ENCODE results near the gene OXT.

The OXT gene

DNA sequence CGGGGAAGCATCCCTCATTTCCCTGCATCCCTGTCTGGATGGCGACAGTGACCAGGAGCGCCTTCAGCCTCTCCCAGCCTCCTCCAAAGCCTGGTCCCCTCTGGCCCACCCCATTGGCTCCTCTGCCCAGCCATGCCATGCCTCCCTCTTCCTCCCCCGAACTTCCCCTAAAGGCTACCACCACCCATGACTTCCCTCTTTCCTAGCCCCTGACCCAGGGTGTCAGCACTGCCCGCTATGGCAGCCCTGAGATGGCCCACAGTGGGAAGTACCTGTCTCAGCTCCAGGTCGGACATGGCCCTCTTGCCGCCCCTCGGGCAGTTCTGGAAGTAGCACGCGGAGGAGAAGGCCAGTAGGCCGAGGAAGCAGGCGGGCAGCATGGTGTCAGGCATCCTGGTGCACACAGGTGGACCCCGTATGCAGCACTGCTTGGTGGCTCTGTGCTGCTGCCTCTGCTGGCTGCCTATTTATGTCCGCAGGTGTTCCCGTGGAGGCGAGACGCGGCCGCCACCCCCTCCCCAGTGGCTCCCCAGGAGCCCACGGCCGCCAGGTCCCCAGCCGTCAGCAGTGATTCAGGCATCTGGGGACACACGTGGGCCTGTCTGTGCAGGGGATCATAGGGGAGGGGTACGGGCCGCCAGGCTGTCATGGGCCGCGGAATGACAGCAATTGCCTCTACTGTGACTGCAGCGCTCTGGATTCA, 13.0 kb downstream of the OXT start, which contains the start of gene AVP:
Gene AVP (minus strand): TSS at position 442 of the 703 bp plus-strand sequence. CDS start 50 bp downstream, at position 392.
- no peak for DNase-seq (ENCODE audit: low read depth, low spot score)

DNA sequence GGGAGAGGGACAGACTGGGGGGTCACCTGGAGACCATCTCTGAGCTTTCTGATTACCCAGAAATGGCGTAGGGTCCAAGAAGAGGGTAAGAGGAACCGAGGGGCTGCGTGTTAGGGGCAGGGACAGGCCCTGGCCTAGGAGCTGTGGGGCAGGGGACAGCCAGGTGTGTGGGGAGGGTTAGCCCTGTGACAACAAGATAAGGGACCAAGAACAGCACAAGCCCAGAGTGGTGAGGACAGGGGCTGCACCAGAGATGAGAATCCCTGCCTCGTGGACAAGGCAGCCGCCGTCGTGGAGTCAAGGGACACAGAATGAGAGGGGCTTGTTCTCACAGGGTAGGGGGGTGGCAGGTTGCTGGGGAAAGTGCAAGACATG, 13.6 kb downstream of the OXT start:
- no peak for DNase-seq (ENCODE audit: low read depth, low spot score)

DNA sequence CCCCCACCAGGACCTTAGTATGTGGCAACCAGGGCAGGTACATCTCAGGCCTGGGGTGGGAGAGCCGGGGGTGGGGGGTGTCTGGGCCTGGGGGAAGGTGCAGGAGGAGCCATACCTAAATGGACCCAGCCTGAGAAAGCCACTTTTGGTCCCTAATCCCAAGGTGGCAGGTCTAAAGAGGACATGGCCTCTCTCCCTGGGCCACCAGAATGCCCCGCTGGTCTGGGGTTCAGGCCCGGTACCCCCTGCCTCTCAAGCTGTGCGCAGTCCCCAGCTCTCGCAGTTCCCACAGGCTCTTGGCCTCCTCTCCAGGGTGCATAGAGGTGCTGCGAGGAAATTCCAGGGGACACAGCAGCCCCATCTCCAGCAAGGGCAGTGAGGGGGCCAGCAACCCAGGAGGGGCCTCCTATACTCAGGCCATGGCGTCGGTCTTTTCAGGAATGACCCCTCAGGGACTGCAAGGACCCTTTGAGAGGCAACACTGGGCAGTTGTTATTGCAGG, 14.2 kb downstream of the OXT start:
- no peak for DNase-seq (ENCODE audit: low read depth, low spot score)

DNA sequence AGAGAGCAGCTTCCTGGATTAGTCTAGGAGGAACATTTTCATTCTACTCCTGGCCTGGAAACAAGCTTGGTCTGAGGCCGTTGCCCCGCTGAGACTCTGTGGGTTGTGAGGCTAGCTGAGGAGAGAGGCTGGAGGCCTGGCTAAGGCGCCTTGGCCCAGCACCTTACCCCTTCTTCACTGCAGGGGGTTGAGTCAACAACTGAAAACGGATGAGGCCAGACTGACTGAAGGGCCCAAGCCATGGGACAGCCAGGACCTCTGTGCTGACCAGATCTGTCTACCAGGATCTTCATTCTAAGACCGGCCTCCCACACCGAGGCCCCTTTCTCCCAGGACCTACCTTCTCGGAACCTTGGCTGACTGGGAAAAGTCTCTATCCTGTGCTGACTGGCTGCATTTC, 16.6 kb downstream of the OXT start:
- DNase-seq (ENCODE audit: low read depth, low spot score): no peak

DNA sequence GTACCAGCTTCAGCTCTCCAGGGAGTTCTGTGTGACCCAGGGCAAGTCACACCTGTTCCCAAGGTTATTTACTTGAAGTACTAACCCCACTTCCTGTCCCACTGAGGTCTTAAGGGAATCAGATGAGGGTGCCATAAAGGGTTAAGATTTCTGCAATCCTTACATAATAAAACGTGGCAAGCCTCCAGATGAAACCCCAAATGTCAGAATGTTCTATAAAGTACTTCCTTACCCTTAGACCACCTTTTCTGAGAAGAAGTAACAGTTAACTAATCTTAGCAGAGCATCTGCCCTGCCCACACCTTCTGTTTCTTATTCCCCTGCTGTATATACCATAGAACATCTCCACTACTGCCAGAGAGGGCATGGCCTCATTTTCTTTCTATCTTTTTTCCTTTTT, 19.1 kb downstream of the OXT start:
- no peak for DNase-seq (ENCODE audit: low read depth, low spot score)

DNA sequence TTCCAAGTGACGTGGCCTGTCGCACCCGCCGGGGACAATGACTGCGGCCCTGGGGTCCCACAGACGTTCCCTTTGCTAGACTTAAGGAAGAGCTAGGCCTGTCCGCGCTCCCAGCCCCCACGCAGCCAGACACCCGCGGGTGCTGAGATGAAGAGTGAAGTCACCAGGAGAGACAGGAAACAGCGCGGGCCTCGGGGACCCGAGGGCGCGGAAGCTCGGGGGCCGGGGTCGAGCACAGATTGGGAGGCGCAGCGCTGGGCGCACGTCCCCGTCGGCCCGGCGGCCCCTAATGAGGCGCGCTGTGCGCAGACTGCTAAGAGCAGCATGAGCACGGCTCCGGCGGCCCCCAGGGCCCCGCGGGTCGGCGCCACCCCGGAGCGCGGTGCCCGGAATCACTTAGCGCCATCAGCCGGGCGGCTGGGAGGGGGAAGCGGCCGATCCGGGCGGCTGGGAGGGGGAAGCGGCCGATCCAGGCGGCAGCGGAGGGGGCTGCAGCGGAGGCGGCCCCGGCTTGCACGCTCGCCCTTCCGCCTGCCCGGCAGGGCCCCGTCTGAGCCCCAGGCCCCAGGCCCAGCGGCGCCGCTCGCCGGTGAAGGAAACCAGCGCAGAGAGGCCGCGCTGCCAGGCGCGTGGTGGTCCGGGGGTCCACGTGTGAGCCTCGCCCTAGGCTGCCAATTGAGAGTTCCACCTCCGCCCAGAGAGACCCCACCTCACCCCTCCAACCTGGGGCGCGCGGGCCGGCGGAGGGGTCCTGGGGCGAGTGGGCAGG, 21.4 kb downstream of the OXT start:
- peak; percentile 45 for DNase-seq (ENCODE audit: low read depth, low spot score)

DNA sequence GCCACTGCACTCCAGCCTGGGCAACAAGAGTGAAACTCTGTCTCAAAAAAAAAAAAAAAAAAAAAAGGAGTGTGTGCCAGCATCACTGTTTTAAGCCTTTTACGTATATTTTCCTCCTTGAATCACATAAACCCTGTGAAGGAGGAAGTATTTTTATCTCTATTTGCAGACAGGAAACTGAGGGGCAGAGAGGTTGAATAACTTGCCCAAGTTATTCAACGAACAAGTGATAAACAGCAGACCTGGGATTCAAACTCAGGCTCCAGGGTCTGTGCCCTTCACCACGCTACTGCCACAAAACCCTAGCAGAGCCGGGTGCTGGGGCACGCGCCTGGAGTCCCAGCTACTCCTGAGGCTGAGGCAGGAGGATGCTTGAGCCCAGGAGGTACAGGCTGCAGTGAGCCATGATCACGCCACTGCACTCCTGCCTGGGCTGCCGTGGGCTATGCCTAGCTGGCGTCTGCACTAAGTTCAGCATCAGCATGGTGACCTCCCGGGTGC, 22.5 kb downstream of the OXT start:
- no peak for DNase-seq (ENCODE audit: low read depth, low spot score)

DNA sequence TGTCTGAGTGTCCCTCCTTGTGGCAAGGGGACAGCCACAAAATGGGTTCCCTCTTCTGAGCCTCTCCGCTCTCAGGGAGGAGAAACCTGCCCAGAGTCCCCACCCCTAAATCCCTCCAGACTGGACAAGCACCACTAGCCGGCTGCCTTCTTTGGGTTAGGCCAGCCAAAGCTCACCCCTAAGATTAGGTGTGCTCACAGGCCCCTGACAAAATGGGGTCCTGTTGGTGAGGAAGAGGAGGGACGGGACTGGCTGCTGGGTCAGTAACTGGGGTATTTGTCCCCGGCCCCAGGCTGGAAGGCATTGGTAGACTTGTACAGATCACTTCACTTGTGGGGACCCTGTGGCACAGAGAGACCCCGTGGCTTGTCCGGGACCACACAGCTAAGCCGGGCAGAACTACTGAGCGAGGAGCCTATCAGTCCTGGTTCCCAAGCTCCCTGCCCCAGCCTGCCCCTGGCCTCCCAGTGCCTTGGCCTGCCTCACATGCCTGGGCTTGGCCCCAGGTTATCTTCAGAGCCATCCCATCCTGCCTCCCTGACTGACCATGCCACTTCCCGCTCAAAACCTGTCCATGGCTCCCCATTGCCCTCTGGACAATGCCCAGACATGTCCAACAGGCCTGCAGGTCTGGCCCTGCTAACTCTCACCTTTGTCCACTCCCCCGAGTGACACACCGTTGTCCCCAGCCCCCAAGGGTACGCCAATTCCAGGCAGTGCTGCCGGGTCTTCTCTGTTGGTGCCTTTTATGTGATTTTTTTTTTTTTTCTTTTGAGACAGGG, 23.6 kb downstream of the OXT start:
- no peak for DNase-seq (ENCODE audit: low read depth, low spot score)

DNA sequence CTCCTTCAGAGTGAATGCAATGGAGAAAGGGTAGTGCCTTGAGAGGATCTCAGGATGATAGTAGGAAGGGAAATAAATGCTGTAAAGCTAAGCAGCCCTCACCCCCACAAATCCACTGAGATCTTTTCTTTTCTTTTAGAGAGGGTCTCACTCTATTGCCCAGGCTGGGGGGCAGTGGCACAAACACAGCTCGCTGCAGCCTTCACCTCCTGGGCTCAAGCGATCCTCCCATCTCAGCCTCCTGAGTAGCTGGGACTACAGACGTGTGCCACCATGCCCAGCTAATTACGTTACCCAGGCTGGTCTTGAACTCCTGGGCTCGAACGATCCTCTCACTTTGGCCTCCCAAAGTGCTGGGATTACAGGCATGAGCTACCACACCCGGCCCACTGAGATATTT, 29.1 kb downstream of the OXT start:
- DNase-seq (ENCODE audit: low read depth, low spot score): no peak

DNA sequence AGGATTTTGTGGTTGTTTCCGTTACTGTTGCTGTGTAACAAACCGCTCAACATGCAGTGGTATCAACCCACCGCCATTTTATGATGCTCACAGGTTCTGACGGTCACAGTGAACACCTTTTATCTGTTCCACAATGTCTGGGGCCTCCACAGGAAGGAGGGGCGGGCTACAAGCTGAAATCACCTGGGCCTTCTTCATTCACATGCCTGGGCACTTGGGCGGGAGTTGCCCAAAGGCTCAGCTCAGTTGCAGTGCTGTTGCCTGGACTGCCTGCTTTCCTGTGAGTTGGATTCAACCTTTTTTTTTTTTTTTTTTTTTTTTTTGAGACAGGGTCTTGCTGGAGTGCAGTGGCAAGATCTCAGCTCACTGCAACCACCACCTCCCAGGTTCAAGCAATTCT, 29.8 kb downstream of the OXT start:
- DNase-seq (ENCODE audit: low read depth, low spot score): no peak

DNA sequence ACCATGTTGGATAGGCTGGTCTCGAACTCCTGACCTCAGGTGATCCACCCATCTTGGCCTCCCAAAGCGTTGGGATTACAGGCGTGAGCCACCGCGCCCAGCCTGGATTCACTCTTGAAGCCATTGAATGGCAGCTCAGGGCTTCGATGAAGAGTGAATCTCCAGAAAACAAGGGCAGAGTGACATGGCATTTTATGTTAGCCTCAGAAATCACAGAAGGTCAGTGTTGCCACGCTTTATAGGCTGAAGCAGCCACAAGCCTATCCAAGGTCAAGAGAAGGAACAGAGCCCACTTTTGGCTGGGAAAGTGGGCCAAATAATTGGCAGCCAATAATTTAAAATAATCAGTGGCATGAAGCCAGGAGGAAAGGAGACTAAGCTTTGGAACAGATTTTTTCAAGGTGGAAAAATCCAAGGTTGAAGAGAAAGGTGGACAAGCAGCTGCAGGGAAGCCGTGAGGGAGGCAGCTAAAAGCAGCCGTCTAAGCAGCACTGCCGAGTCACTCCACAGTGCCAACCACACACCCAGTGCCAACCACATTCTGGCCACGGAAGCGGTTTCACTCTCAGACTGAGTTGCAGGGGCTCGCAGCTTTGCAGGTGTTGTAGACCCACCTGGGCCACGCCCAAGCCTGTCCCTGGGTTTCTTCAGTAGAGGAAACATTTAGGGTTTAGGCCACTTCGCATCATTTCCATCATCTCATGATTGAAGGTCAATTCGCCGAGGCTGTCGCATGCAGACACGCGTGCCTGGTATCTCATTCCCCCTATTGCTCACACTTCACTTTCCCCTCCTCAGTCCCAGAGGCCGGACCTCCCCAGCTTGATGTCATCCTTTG, 30.5 kb downstream of the OXT start:
- no peak for DNase-seq (ENCODE audit: low read depth, low spot score)

DNA sequence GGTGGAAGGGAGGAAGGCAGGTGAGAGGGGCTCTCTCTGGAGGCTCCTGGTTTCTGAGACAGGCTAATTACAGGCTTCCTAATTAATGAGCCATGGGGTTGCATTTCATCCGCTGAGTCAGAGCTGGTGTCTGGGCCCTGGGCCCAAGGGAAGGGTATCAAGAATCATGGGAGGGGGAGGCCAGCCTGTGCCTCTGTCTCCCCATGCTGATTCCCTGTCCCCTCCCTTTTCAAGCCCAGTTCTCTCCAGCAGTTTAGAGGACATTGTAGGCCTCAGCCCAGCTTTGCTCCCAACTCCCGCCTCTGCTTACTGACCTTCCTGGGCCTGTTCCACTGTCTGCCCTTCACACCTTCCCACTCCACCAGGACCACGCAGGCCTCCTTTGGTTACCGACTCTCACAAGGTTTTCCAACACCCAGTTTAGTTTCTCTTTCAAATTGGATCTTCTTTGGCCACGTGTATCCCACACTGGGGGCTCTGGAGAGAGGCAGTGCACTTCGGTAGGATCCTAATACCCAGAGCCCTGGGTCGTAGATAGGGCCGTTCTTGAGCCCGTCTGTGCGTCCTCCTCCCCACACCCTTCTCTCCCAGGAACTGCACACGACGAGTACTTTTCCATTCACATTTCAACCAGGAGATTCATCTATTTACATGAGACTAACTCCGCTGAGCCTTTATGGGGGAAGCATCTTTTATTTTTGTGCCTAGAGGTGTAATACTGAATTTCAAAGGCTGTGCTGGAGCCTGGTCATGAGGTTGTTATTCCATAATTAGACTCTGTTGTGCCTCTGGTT, 31.4 kb downstream of the OXT start:
- DNase-seq (ENCODE audit: low read depth, low spot score): no peak

DNA sequence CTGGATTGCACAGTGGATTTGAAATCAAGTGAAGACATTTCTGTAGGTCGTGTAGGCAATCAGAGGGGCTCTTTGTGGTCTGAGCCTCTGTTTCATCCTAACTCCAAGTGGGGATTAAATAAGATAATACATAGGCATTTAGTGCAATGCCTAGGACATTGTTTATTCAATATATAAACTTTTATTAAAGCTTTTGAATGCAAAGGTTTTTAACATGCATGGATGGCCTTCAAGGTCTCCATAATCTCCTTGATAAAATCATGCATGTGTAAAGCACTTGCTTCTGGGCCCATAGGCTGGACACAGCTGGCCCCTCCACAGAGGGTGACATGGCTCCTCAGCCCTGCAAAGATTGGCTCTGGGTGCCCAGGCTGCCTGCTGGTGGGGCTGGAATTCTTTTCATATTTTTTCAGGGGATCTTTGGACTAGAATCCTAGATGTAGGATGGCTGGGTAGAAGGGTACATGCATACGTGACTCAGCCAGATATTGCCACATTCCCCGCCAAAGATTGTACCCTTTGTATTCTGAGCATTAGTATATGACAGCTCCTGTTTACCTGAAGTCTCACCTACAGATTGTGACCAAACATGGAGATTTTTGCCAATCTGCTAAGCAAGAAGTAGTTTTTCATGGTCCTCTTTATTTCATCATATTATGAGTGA, 32.1 kb downstream of the OXT start:
- DNase-seq (ENCODE audit: low read depth, low spot score): no peak

DNA sequence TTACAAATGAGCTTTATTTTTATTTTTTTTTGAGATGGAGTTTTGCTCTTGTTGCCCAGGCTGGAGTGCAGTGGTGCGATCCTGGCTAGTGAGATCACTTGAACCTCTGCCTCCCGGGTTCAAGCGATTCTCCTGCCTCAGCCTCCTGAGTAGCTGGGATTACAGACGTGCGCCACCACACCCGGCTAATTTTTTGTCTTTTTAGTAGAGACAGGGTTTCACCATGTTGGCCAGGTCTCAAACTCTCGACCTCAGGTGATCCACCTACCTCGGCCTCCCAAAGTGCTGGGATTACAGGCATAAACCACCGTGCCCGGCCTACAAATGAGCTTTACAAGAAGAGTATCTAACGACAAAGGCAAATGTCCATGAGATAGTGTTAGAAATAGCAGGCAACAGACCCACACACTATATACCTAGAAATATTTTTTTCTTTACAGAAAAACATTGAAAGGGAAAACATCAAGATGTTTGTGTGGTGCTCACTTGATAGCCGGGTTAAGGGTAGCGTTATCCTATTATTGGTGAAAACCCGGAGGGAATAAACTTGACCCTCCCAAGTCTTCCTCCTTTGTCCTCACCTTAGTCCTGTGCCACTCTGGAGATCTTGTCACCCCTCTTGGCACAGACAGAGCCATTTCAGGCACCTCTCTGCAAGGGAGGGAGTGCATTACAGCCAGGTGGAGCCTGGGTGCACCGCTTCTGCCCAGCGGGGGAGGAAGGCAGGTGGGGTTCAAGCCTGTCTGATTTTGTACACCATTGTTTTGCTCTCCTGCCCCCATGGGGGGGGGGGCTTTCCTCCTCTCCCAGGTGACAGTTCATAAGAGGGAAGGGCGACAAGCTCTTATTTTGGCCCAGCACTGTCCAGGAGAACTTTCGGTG, 34.1 kb downstream of the OXT start:
- no peak for DNase-seq (ENCODE audit: low read depth, low spot score)

DNA sequence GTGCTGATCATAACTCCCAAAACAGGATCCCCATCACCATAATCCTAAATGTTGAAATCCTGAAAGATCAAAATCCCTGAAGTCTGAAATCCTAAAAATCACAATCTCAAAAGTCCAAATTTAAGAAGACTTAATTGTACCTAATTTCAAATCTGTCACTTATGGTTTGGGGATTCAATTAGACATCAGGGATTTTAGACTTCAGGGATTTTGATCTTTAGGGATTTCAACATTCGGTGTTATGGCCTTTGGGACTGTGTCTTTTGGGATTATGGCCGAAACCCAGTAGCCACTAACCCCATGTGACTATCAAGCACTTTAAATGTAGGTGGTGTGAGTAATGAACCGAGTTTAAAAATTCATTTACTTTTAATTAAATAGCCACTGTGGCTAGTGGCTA, 34.8 kb downstream of the OXT start:
- DNase-seq (ENCODE audit: low read depth, low spot score): no peak

DNA sequence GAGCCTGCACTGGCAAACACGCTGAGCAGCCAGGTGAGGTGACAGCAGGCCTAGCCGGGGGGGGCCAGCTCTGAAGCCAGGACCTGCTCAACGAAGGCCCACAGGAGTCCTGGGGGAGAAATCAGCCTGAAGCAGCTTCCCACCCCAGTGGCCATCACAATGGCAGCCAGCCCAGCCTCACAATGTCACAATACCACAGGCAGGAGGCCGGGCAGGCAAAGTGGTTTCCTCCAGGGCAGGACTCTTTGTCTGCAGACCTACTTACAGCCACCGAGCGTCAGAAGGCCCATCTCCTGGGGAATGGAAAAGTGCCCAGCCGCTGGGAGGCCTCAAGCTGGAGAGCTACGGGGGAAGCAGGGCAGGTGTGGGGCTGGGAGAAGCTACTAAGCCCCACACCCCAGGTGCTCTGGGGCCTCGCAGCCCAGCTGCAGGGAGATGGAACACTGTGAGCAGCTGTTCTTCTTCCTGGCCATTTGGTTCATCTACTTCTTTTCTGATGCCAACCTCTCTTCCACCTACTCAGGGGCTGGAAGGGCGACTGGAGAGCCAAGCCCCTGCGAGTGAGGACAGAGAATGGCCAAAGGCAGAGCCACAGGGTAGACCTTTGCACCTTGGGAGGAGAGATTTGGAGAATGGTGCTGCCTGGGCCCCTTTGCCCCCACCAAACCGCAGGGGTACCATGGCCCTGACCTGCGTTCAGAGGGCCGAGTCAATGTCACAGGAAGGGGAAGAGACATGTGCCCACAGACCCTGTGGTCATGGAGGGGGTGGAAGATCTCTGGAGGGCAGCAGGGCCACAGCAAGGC, 35.4 kb downstream of the OXT start:
- DNase-seq (ENCODE audit: low read depth, low spot score): peak; percentile 81

DNA sequence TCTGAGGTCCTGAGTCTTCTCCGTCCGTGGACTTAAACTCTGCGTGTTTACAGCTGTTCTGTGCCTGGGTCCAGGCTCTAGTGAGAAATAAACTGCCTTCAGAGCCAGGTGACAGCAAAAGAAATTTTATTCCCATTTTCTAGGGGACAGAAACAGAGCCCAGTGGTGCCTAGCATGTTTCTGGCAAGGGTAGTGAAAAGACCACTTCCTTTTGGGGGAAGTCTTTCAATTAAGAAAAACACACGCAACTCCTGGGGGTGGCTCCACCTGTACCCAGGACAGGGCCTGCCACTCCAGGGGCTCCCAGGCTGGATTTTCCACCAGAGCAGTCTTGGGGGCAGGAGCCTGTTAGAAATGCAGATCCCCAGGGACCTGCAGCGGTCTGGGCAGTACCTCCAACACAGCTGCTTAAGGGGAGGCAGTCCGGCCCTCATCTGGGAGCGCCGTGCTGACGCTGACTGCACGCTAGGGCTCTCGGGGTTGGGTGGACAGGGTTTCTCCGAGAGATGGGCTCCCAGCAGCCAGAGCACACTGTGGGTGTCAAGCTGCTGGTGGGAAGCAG, 36.1 kb downstream of the OXT start:
- DNase-seq (ENCODE audit: low read depth, low spot score): no peak

Data from ELF-1 (cell line).